HL-60 (cell line): ENCODE data around the gene ELP4.

Experiments used
- DNase-seq, 2 experiments: peaks; one replicate each; pipeline ENCODE4 v3.0.0-alpha.2; 2010 to 2020; ENCODE audit warnings: low read depth in 1 of 2, low spot score in 1 of 2
- H3K27ac ChIP-seq: fragments of 250-450 bp; sonication (Bioruptor Pico); replicated peaks from 2 replicates; pipeline ENCODE4 v1.5.1; 2020; ENCODE audit warnings: mild to moderate bottlenecking, moderate library complexity
- H3K27me3 ChIP-seq: fragments of 250-450 bp; sonication (Bioruptor Pico); 2 replicates; pipeline ENCODE4 v1.5.1; 2021; ENCODE audit warnings: mild to moderate bottlenecking, moderate library complexity; ENCODE audit not compliant: insufficient read depth, poor library complexity, severe bottlenecking
- H3K4me3 ChIP-seq: replicated peaks from 2 replicates; pipeline ENCODE4 v1.5.1; 2011; ENCODE audit warnings: mild to moderate bottlenecking, control low read depth, low read length; ENCODE audit not compliant: insufficient read depth
- GABPA ChIP-seq: IDR thresholded peaks from 2 replicates; pipeline ENCODE4 v1.6.1; 2012; ENCODE audit warnings: low read depth
- POLR2AphosphoS5 ChIP-seq: IDR thresholded peaks from 2 replicates; pipeline ENCODE4 v1.6.1; 2012; ENCODE audit warnings: low read depth
- SPI1 ChIP-seq: IDR thresholded peaks from 2 replicates; pipeline ENCODE4 v1.6.1; 2012; ENCODE audit warnings: low read depth, mild to moderate bottlenecking, borderline replicate concordance
- TF ChIP-seq, protein P1 (sequence below): IDR thresholded peaks from one replicate; pipeline ENCODE4 v1.5.1; 2011; ENCODE audit warnings: low read length, control low read depth, inconsistent platforms; ENCODE audit not compliant: insufficient read depth
- TF ChIP-seq, protein P2 (sequence below): IDR thresholded peaks from 2 replicates; pipeline ENCODE4 v1.6.1; 2012; ENCODE audit warnings: low read depth; ENCODE audit not compliant: insufficient replicate concordance

The ELP4 gene

DNA sequence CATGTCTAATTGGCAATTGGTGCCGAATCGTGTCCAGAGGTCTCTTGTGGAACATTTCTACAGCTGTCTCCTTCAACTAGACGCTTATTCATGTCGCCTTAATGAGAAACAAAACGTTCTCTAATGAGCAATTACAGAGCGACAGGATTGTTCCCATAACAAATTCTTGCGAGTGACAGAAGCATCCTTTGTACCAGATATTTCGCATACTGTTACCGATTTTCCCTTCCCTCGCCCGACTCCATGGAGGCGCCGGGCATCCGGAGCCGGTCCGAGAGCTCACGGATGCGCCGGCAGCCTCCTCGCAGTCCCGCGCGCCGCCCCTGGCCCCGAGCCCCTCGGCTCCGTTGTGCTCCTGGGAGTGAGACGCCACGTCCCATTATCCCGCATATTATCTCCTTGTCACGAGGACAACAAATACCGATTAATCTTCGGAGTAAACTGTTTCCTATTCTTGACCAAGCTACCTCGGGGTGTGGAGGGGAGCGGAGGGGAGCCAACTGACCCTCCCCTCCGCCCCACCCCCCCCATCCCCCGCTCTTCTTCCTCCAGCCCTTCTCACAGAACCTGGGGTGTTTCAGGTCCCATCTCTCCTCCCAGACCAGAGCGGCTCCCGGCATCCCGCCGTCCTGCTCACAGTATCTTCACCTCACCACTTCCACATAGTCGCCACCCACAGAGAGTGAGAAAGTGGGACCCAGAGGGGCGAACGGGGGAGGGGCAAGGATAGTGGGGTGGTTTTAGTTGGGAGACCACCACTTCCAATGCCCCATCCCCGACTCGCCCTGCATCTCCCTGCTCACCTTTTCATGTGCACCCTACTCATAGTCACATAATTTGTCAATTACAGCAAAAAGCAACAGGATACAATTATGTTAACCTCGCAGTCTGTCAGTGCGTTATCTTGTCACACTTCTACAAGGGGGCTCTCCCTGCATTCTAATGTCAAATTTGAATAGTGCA, 290.1 kb downstream of the ELP4 start:
- DNase-seq, result no peak
- TF ChIP-seq SPI1, result no peak
- Histone ChIP-seq H3K27me3 (peaks cover 79% of the 10 kb centered on the region), H3K27ac (no peak overlapping the region), H3K4me3 (no peak overlapping the region)

DNA sequence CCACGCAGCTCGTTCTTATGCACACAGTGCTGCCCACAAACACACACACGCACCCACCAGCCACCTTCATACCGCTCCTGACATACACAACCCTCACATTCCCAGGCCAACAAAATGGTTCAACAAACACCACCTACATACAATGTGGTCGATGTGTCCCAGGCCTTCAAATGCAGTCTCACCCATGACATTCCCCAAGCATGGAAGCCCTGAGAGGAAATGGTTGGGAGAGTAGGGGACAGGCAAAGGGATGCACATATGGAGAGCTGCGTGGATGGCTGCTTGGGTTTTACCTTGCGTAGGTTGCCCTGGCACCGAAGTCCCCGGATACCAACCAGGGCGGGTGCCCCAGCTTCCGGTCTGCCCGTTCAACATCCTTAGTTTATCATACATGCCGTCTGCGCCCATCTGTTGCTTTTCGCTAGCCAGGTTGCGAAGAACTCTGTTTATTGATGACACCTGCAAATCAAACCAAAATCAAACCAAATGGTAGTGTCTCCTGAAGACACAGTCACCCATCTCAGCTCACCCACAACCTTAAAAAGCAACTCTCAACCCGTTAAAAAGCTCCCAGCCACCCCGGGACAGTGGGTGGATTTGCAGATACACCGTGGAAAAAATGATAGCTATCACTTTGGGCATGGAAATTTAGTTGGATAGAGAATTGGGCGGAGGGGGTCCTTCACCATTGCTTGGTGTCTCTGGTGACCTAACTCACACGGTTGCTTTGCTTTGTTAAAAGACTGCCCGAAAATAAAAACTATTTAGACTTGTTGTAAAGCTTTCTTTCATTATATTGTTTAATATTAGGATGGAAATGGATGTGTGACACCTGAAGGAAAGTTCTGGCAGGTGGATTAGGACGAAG, 291.1 kb downstream of the ELP4 start:
- Histone ChIP-seq H3K27me3 (peaks cover 82% of the 10 kb centered on the region), H3K27ac (no peak overlapping the region), H3K4me3 (no peak overlapping the region)
- no peak for DNase-seq
- TF ChIP-seq, protein P1, sequence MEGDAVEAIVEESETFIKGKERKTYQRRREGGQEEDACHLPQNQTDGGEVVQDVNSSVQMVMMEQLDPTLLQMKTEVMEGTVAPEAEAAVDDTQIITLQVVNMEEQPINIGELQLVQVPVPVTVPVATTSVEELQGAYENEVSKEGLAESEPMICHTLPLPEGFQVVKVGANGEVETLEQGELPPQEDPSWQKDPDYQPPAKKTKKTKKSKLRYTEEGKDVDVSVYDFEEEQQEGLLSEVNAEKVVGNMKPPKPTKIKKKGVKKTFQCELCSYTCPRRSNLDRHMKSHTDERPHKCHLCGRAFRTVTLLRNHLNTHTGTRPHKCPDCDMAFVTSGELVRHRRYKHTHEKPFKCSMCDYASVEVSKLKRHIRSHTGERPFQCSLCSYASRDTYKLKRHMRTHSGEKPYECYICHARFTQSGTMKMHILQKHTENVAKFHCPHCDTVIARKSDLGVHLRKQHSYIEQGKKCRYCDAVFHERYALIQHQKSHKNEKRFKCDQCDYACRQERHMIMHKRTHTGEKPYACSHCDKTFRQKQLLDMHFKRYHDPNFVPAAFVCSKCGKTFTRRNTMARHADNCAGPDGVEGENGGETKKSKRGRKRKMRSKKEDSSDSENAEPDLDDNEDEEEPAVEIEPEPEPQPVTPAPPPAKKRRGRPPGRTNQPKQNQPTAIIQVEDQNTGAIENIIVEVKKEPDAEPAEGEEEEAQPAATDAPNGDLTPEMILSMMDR, result no peak
- TF ChIP-seq SPI1 (no peak), POLR2AphosphoS5 (no peak), GABPA (no peak)
- TF ChIP-seq, protein P2, sequence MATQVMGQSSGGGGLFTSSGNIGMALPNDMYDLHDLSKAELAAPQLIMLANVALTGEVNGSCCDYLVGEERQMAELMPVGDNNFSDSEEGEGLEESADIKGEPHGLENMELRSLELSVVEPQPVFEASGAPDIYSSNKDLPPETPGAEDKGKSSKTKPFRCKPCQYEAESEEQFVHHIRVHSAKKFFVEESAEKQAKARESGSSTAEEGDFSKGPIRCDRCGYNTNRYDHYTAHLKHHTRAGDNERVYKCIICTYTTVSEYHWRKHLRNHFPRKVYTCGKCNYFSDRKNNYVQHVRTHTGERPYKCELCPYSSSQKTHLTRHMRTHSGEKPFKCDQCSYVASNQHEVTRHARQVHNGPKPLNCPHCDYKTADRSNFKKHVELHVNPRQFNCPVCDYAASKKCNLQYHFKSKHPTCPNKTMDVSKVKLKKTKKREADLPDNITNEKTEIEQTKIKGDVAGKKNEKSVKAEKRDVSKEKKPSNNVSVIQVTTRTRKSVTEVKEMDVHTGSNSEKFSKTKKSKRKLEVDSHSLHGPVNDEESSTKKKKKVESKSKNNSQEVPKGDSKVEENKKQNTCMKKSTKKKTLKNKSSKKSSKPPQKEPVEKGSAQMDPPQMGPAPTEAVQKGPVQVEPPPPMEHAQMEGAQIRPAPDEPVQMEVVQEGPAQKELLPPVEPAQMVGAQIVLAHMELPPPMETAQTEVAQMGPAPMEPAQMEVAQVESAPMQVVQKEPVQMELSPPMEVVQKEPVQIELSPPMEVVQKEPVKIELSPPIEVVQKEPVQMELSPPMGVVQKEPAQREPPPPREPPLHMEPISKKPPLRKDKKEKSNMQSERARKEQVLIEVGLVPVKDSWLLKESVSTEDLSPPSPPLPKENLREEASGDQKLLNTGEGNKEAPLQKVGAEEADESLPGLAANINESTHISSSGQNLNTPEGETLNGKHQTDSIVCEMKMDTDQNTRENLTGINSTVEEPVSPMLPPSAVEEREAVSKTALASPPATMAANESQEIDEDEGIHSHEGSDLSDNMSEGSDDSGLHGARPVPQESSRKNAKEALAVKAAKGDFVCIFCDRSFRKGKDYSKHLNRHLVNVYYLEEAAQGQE, result no peak

DNA sequence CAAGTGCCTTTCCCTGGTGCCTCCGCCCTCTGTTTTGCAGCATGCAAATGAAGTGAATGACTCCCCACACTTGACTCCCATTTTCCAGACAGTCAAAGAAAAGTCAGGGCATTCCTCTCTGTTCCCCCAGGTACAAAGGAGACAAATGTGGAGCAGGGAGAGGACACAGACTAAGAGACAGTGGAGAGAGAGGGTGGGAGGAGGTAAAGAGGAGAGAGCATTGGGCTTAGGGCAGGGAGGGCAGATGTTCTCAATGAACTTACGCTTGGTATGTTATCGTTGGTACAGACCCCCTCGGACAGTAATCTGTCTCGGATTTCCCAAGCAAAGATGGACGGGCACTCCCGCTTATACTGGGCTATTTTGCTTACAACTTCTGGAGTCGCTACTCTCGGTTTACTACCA, 291.7 kb downstream of the ELP4 start:
- no peak for DNase-seq
- peaks cover 86% of the 10 kb centered on the region for H3K27me3 ChIP-seq
- H3K4me3 ChIP-seq, result no peak overlapping the region
- no peak overlapping the region for H3K27ac ChIP-seq
- no peak for TF ChIP-seq SPI1
- TF ChIP-seq POLR2AphosphoS5, result no peak
- TF ChIP-seq, protein P2, result no peak
- TF ChIP-seq, protein P1, result no peak
- TF ChIP-seq GABPA, result no peak

DNA sequence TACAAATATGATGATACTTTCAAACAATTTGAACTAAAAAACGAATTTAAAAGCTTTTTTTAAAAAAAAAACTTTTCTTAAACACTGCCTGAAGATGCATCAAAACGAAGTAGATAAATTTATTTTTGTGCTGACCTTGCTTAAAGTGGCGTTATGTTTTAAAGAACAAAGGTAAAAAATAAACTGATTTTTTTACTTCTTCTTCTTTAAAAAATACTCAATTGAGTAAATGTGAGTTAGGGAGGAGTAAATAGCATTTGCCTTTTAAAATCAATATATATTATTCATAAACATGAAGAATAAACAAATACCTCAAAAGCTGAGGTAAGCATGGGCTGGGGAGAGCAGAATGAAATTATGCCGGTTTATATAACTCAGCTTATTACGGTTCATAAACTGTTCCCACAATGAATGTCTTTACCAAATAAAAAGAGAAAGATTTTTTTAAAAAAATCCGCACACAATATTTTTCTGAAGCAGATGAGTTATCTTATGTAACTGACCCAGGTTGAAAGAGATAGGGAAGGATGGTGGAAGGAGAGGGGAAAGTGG, 292.5 kb downstream of the ELP4 start:
- peaks cover 89% of the 10 kb centered on the region for H3K27me3 ChIP-seq
- TF ChIP-seq GABPA, result no peak
- TF ChIP-seq, protein P2, result no peak
- TF ChIP-seq, protein P1, result no peak
- no peak for TF ChIP-seq SPI1
- TF ChIP-seq POLR2AphosphoS5, result no peak
- no peak overlapping the region for H3K4me3 ChIP-seq
- no peak for DNase-seq
- no peak overlapping the region for H3K27ac ChIP-seq
